GM18873 (cell line): ENCODE data around the gene IQCF2.
"Not testable (repeated sequence)": the region's sequence is repeated elsewhere in the genome, so short reads cannot be mapped to it uniquely, and the experiment has no call there.

Experiments used
- ATAC-seq: cut with Tn5 transposase; IDR thresholded peaks from one replicate; pipeline ENCODE4 v1.9.1; 2021; ENCODE audit warnings: mild to moderate bottlenecking, moderate library complexity, moderate number of reproducible peaks; ENCODE audit not compliant: unreplicated experiment, low FRiP score

Gene IQCF2

DNA sequence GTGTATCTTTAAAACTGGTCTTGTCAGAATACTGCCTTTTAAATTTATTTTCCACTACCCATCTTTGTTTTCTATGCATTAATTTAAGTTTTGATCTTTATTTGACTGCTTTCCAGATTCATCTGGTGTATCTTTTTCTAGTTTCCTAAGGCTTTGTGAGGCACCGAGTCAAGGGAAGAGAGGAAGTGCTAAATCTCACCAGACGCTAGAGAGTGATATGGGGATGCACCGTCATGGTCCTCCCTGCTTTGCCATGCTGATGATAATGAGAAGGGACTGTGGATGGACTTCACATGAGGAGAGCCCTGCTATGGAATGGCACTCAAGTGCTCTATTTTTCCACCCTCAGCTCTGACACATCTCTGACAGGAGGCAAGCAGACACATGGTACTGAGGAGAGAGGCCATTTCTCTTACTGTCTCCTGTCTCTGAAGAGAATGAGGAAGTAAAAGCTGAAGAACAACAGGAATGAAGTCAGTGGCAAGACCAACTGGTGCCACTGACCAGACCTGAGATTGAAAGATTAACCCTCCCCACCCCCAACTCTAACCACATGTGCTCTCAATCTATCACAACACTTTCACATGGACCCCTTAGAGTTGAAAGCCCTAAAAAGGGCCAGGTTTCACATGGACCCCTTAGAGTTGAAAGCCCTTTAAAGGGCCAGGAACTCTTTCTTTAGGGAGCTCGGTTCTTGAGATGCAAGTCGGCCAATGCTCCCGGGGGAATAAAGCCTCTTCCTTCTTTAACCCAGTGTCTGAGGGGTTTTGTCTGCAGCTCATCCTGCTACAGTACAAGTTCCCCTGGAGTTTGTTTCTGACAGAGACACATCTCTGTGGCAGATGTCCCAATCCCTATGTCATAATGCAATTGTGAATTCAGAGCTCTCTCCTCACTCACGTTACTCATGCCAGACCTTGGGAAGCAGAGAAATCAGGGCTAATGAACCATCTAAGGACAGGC, at the start of gene IQCF2:
IQCF2 (plus strand) TSS at position 913 of the 963 bp plus-strand sequence. CDS start 52 bp downstream, outside the sequence.
- no peak for ATAC-seq

DNA sequence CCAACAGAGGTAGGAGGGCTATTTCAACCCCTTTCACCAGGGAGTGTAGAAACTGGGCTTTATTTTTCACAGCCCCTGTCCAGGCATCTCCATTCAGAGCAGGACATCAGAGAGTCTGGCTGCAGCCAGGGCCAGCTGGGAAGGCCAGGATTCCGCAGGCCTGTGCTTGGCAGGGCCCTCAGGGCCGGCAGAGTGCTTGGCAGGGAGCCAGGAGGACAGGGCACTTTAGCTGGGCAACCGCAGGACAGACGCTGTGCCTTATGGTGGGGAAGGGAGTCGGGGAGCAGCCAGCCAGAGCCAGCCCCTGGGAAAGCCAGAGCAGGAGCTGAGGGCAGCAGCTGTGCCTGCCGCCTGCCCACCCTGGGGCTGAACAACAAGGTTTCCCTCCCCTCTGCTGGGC, 47.9 kb upstream of the IQCF2 start:
- ATAC-seq: no peak

DNA sequence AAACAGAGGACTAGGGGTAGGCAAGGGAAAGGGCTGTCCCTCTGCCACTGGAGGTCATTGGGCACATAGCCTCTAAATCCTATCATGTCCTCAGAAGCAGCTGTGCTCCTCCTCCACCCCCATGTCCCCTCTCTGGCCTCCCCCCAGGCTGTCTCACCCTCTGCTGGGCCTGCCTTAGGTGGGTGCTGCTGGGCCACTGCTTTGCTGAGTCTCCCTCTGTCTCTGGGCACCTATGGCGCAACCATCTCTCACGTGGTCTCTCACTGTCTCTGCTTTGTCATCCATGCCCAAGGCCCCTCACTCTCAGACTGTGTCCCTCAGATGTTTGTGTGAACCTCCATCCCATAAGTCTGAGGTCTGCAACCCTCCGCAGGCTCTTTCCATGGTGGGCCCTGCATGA, 47.4 kb upstream of the IQCF2 start:
- no peak for ATAC-seq

DNA sequence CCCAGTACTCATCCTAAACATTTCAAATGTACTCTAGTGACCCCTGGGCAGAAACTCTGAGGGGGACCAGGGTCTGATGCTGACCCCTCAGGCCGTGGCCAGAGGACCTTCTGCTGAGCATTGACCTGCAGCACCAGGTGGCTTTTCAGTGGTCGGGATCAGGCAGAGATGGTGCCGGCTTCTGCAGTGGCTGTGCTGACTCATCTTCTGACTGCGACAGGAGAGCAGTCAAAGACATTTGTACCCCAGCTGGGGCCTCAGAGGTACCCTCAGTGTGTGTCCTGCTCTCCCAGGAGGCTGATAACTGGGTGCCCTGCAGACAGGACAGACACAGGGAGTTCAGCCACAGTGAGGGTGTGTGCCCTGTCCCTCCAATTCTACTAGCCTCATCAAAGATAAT, 45.8 kb upstream of the IQCF2 start:
- ATAC-seq: no peak

DNA sequence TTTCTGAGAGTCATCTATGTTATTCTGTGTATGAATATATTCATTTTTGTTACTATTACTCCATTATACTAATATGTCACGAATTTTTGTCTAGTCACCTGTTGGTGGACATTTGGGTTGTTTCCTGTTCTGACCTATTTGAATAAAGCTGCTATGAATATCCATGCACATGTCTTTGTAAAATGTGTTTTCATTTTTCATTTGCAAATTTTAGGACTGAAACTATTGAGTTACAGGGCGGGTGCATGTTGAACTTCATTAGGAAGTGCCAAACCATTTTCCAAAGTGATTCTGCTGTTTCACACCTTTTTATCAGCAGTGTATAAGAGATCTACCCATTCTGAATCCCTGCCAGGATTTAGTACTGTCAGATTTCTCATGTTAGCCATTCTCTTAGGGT, 44.7 kb upstream of the IQCF2 start:
- no peak for ATAC-seq

DNA sequence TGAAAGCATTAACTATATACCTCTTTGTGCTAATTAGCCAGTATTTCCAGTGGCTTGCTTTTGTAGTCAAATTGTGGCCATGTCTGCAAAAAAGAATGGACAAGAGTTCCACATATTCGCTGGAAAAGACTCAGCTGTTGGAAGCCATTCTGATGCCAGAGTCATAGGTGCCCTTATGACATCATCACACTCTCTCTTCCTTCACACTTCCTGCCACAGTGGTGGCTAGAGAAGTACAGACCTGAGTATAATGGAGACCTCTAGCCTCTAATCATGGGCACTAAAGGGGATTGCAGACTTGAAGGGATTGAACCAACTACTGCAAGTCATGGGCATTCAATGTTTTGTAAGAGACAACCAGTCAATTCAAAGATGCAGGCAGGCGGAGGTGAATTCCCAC, 44.0 kb upstream of the IQCF2 start:
- no peak for ATAC-seq

DNA sequence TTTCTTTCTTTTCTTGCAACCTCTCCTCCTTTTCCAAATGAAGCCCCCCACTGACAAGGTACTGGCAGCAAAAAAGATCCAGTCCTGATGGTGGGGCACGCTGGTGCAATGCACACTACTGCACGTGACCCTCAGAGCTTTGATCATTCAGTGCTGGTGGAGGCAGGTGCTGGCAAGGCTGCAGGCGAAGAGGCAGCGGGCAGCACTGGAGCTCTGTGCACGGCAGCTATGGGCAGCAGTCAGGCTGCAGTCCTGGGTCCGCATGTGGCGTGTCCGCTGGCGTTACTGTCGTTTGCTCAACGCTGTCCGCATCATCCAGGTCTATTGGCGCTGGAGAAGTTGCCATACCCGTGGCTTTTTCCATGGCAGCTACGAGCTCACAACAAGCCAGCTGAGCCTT, 42.3 kb upstream of the IQCF2 start:
- ATAC-seq: no peak

DNA sequence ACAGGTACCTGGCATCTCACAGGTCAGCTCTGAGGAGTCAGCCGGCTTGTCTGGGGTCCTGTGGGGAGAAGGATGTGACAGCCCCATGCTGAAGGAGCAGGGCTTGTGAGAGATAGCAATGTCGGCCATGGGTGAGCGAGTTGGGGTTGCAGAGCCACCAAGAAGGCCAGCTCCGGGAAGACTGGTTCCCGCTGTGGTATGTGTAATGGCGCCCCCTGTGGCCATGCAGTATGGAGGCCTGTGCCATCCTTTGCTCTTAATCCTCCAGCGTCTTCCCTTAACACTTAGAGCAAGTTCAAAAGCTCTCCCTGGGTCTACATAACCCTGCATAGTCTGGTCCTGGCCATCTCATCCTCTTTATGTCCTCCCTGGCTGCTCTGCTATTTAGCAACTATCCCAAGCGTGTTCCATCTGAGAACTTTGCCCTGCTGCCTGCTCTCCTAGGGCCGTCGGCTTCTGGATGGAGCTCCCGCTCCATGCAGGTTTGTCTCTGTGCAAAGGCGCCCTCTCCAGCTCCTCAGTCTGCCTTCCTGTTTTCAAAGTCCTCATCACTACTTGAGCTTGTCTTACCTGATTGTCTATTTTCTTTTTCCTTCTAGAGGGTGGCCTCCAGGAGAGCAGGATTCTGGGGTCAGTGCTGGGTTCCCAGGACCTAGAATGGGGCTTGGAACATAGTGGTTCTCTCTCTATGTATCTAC, 41.6 kb upstream of the IQCF2 start:
- ATAC-seq: no peak

DNA sequence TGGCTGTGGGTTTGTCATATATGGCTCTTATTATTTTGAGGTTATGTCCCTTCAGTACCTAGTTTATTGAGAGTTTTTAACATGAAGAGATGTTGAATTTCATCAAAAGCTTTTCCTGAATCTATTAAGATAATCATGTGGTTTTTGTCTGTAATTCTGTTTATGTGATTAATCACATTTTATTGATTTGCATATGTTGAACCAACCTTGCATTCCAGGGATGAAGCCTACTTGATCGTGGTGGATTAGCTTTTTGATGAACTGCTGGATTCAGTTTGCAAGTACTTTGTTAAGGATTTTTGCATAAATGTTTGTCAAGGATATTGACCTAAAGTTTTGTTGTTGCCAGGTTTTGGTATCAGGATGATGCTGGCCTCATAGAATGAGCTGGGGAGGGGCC, 33.1 kb upstream of the IQCF2 start:
- ATAC-seq: no peak

DNA sequence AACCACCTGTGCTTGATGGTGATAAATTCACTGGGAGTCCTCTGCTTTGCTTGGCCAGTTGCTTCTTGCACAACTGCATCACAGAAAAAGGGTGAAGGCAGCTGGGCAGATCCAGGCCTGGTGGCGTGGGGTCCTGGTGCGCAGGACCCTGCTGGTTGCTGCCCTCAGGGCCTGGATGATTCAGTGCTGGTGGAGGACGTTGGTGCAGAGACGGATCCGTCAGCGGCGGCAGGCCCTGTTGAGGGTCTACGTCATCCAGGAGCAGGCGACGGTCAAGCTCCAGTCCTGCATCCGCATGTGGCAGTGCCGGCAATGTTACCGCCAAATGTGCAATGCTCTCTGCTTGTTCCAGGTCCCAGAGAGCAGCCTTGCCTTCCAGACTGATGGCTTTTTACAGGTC, 31.1 kb upstream of the IQCF2 start:
- no peak for ATAC-seq

DNA sequence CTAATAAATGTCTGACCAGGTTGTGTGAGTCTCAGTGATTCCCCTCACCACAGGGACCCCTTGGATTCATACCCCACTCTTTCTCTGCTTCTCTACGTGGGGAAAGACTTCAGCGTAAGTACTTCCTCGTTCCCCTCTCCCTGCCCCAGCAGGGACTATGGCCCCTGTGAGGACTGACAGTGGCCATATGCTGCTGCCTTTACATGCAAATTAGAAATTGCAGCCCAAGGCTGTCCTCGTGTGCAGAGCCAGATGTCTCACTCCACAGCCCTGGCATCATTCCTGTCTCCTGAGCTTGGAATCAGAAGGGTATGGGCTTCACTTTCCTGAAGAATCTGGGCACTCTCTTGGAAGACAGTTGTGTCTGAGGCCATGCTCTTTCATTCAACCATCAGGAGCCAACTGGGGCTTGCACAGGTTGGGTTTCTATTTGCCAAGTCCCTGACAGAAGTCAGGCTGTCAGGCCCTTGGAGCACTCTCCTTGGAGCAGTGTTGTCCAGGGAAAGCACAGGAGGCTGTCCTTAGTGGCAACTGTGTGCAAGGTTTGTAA, 30.5 kb upstream of the IQCF2 start:
- no peak for ATAC-seq

DNA sequence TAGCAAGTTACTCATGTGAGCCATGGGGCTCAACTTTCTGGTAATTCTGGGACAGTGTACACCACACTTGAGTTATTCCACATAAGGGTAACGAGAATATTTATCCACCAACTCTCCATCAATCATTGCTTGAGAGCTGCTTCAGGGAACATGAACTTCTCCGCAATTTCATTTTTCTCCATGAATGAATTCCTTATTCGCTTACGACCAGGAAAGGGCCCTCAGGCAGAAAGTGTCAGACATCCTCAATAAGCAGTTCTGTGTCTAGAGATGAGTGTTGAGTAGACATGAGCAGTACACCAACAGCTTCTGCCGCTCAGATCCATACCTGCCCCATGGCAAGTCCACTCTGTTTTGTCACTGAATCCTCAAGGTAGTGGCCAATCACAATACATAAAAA, 24.8 kb upstream of the IQCF2 start:
- ATAC-seq: no peak

DNA sequence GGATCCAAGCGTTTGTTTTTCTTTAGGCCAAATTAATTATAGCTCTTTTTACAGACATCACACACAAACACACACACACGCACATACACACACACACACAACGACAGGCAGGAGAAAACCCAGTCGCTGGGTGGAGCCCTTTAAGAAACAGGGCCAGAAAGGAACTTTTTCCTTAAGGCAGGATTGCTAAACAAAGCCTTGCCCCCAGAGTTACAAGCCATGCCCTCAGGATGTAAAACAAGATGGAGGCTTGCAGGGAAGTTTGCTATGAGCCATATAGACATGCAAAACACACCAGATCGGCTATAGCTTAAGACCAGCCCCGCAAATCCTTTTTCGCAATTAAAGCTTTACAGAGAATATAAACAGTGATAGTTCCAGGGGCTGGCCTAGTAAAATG, 16.3 kb upstream of the IQCF2 start:
- ATAC-seq: no peak

DNA sequence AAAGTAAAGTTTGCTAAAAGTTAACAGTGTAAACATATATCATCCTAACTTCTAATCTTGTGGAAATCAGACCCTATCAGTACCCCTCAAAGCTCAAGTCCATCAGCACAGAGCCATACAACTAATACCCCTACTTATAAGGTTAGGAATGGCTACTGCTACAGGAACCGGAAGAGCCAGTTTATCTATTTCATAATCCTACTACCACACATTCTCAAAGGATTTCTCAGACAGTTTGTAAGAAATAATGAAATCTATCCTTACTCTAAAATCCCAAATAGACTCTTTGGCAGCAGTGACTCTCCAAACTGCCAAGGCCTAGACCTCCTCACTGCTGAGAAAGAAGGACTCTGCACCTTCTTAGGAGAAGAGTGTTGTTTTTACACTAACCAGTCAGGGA, 6.0 kb upstream of the IQCF2 start:
- ATAC-seq: not testable (repeated sequence)

DNA sequence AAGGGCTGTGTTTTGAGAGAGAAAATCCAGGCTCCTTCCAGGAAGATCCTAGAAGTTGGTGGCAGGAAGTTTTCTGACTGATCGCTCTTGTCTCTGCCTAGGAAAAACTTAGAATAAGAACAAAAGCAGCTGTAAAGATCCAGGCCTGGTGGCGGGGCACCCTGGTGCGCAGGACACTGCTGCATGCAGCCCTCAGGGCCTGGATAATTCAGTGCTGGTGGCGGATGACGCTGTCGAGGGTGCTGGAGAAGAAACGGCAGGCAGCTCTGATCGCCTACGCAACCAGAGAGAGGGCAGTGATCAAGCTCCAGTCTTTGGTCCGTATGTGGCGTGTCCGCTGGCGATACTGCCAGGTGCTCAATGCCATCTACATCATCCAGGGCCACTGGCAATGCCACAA, 1.5 kb downstream of the IQCF2 start:
- ATAC-seq: no peak

DNA sequence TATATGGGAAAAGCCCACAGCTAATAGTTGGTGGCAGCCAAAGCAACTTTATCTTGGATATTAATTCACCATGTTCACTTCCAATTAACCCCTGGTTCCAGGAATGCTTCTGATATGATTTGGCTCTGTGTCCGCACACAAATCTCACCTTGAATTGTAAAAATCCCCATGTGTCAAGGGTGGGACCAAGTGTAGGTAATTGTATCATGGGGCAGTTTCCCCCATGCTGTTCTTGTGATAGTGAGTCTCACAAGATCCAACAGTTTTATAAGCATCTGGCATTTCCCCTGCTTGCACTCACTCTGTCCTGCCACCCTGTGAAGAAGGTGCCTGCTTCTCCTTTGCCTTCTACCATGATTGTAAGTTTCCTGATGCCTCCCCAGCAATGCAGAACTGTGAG, 7.5 kb downstream of the IQCF2 start:
- not testable (repeated sequence) for ATAC-seq

DNA sequence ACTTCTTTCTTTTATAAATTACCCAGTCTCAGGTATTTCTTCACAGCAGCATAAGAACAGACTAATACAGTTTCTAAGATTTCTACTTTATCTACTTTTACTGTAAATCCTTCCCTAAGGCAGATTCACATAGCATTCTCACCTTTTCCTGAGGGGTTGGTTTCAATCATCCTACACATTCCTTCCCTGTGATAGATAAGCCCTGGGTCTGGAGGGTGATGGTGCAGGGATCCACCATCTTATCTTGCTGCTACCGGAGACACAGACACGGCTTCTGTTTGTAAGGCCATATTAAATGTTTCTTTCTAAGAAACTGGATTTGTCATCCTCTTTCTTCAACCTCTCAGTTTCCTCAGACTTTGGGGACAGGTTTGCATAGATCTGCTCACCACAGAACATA, 7.9 kb downstream of the IQCF2 start:
- ATAC-seq: no peak

DNA sequence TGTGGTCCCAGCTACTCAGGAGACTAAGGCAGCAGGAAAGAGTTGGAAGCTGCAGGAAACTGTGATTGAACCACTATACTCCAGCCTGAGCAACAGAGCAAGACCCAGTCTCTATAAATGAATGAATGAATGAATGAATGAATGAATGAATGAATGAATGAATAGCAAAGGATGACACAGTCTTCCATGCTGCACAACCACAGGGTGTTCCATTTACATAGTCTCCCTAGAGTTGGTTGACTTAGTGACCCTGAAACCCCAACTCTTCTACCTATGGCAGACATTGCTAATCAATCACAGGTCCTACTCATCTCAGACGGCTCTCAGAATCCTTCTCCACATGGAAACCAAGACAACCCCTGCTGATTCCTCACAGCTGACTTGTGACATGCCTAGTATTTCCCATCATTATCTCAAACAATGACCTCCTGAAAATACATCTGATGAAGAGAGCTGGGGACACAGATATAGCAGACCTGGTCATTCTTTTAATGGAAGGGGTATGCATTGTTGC, 11.9 kb downstream of the IQCF2 start:
- ATAC-seq: no peak

DNA sequence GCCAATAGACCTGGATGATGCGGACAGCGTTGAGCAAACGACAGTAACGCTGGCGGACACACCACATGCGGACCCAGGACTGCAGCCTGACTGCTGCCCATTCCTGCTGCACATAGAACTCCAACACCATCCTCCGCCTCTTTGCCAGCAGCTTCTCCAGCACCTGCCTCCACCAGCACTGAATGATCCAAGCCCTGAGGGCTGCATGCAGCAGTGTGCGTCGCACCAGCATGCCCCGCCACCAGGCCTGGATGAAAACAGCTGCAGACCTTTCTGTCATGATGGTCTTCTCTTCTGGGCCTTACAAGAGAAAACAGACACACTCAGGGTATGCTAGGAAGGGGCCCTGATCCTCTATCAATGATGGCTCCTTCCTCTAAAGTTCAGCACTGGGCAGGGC, 12.5 kb downstream of the IQCF2 start:
- ATAC-seq: no peak

DNA sequence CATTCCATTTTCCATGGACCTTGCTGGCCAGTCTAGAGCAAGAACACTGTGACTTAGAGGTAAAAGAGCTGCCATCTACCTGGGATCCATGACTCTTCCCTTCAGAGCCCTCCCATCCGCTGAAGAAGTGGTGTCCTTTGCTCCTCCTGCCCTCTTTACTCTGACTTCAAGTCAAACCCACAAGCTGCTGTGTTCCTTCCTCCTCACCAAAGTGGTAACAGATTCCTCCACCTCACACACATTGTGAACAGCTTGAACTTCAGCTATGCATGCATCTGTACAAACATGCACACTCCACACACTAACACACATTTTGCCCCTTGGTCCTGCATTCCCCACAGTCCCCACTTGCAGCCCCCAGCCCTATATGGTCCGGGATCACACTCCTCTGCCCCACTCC, 13.0 kb downstream of the IQCF2 start:
- no peak for ATAC-seq

DNA sequence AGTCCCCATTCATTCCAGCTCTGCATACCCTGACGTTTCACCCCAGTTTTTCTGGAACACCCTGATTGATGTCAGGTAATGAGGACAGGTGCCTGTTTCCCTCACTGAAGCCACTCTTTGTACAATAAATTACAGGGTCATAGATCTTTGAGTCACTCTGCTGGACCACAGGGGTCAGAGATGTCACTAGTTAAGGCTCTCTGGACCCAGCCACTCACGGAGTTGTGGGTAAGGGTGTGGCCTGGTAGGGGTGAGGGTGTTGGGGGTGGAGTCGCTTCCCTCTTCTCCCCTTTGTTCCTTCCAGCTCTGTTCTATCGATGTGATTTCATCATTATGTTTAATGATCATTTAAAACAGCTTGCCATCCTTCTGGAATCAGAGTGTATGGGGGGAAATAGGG, 13.5 kb downstream of the IQCF2 start:
- no peak for ATAC-seq
